Effector memory CD8-positive, alpha-beta T cell (primary cell): ENCODE measurements around the gene OPHN1.

Experiments used
- ATAC-seq: fragments of 150-1000 bp; cut with Tn5 transposase; replicated peaks from 2 replicates; pipeline ENCODE4 v1.10.0; 2021; ENCODE audit warnings: mild to moderate bottlenecking, moderate library complexity
- DNase-seq, 3 experiments: peaks; one replicate each; pipeline ENCODE4 v3.0.0; 2021
- H3K27ac Mint-ChIP-seq, 2 donors: one replicate each; pipeline ENCODE4 v1.8.0; 2022; ENCODE audit warnings: mild to moderate bottlenecking in 2 of 2, mixed read lengths in 2 of 2, moderate library complexity in 2 of 2
- H3K27me3 Mint-ChIP-seq, 2 donors: one replicate each; pipeline ENCODE4 v1.8.0; 2022; ENCODE audit warnings: mixed read lengths in 2 of 2
- H3K36me3 Mint-ChIP-seq: one replicate; pipeline ENCODE4 v1.8.0; 2022; ENCODE audit warnings: mild to moderate bottlenecking, moderate library complexity, mixed read lengths; ENCODE audit not compliant: insufficient read depth
- H3K4me1 Mint-ChIP-seq, 2 donors: one replicate each; pipeline ENCODE4 v1.8.0; 2022; ENCODE audit warnings: low read depth in 2 of 2, mixed read lengths in 2 of 2
- H3K4me3 Mint-ChIP-seq, 2 donors: one replicate each; pipeline ENCODE4 v1.8.0; 2022; ENCODE audit warnings: mild to moderate bottlenecking in 2 of 2, mixed read lengths in 2 of 2, moderate library complexity in 2 of 2
- H3K9me3 Mint-ChIP-seq, 2 donors: one replicate each; pipeline ENCODE4 v1.8.0; 2022; ENCODE audit warnings: mixed read lengths in 2 of 2

The OPHN1 gene

DNA sequence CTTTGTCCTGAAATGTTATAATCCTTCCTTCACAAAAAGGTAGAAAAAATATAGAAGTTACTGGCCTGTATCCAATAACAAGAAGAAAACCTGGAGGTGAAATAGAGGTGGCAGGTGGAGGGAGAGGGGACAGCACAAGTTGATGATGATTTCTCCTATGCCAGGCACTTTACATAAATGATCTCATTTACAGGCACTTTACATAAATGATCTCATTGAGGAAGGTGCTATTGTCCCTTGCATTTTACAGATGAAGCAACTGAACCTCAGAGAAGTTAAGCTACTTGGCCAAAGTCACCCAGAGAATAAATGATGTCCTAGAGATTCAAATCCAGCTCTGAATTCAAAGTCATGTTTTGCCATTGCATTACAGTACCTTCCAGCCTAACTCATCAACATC lies 7.1 kb upstream of the OPHN1 start:
- Mint-ChIP-seq H3K4me3 (no peak overlapping the region), H3K36me3 (no peaks in the 10 kb centered on the region), H3K27me3 (peaks cover 0 to 9% of the 10 kb centered on the region in 2 donors), H3K27ac (no peak overlapping the region), H3K4me1 (peaks cover 0 to 9% of the 10 kb centered on the region in 2 donors), H3K9me3 (no peaks in the 10 kb centered on the region)
- DNase-seq (no peak), ATAC-seq (no peak)

DNA sequence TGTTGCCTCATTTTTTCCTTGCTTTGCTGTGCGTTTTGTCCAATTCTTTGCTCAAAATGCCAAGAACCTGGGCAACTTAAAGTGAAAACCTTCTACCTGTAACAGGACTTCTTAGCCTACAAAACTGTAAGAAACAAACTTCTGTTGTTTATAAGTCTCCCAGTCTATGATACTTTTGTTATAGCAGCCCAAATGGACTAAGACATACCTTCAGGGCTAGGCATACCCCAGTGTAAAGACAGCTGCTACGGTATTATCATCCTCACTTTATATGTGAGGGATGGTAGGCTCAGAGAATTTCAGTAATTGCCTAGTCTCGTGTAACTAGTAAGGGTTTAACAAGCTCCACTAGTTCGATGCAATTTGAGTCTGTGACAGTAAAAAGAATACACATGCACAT lies 6.0 kb upstream of the OPHN1 start:
- no peak for ATAC-seq
- Mint-ChIP-seq H3K27me3 (peaks cover 9 to 17% of the 10 kb centered on the region in 2 donors), H3K4me1 (peaks cover 0 to 9% of the 10 kb centered on the region in 2 donors), H3K27ac (no peak overlapping the region), H3K9me3 (no peaks in the 10 kb centered on the region), H3K4me3 (no peak overlapping the region), H3K36me3 (no peaks in the 10 kb centered on the region)
- DNase-seq, result no peak

DNA sequence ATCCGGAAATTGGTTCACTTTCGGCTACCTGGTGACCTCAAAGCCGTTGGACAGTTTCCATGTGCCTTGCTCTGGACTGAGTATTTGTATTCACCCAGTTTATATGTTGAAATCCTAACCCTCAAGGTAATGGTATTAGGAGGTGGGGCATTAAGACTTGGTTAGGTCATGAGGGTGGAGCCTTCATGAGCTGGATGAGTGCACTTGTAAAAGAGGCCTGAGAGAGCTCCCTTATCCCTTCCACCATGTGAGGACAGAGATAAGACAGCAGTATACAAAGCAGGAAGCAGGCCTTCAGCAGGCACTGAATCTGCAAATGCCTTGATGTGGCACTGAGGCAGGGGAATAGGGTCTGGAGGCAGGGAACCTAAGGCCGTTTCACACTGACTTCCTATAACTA lies 5.3 kb upstream of the OPHN1 start:
- Mint-ChIP-seq H3K9me3 (no peaks in the 10 kb centered on the region), H3K4me3 (no peak overlapping the region), H3K4me1 (peaks cover 3 to 15% of the 10 kb centered on the region in 2 donors), H3K27me3 (peaks cover 16 to 24% of the 10 kb centered on the region in 2 donors), H3K36me3 (no peaks in the 10 kb centered on the region), H3K27ac (no peak overlapping the region)
- DNase-seq, result no peak
- ATAC-seq, result no peak

DNA sequence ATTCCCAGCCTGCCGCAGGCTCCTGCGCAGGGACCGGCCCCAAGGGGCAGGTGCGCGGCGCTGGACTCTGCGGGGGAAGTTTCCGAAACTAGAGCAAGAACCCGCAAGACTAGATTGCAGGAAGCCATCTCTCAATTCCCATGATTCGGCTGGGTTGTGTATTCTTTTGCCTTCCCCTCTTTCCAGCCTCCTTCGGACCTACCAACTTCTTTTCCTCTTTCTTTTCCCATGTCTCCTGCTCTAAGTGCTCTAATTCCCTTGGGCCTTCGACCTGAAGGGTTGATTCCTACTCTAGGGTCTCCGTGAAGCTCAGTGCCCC lies 645 bp upstream of the OPHN1 start:
- no peak for DNase-seq
- H3K4me3 Mint-ChIP-seq, result peak overlapping the region; percentile 72 to 76
- H3K27me3 Mint-ChIP-seq, result peaks cover 47 to 48% of the 10 kb centered on the region in 2 donors
- H3K36me3 Mint-ChIP-seq, result no peaks in the 10 kb centered on the region
- no peak overlapping the region for H3K27ac Mint-ChIP-seq
- no peak for ATAC-seq
- H3K9me3 Mint-ChIP-seq, result no peaks in the 10 kb centered on the region
- H3K4me1 Mint-ChIP-seq, result peaks cover 13% of the 10 kb centered on the region in 2 donors

DNA sequence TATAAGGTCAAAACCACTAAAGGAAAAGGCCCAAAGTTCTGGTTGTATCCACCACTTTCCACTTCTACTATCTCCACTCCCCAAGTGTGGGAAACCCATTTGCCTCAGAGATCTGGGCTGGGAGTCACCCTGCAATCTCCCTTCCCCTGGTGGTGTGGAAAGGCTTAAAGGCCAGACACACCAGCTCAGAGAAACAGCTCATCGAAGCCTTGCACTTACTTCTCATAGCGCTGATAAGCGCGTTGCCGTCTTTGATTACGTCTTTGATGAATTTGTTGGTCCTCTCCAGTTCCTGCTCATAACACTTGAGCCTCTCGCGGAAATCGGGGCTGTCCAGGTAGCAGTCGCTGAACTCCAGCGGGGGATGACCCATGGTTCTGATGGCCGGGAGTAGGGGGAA lies 647 bp downstream of the OPHN1 start:
- Mint-ChIP-seq H3K9me3 (no peaks in the 10 kb centered on the region), H3K36me3 (no peaks in the 10 kb centered on the region), H3K27me3 (peaks cover 48 to 56% of the 10 kb centered on the region in 2 donors), H3K4me3 (peak overlapping the region; percentile 72 to 76), H3K4me1 (peaks cover 13% of the 10 kb centered on the region in 2 donors), H3K27ac (no peak overlapping the region)
- no peak for ATAC-seq
- DNase-seq, result no peak

DNA sequence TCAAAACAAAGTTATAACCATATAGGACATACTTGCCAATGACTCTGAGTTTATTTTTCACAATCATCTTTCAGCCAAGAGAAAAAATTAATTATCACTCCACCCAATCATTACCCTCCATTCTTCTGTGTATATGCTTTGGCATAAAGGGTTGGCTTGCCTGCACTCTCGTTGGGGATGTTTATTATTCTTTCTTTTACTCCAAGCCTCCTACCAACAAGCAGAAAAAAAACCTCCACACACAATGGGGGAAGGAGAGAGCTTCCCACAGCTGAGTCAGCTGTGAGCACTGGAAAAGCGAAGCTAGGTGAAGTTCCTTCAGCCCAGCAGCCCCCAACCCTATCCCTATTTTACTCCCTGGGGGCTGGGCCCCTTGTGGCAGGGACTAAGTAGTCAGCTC lies 1.5 kb downstream of the OPHN1 start:
- no peak for ATAC-seq
- Mint-ChIP-seq H3K36me3 (no peaks in the 10 kb centered on the region), H3K4me1 (peaks cover 13% of the 10 kb centered on the region in 2 donors), H3K27me3 (peaks cover 48 to 52% of the 10 kb centered on the region in 2 donors), H3K9me3 (no peaks in the 10 kb centered on the region), H3K27ac (no peak overlapping the region), H3K4me3 (no peak overlapping the region)
- DNase-seq, result no peak

DNA sequence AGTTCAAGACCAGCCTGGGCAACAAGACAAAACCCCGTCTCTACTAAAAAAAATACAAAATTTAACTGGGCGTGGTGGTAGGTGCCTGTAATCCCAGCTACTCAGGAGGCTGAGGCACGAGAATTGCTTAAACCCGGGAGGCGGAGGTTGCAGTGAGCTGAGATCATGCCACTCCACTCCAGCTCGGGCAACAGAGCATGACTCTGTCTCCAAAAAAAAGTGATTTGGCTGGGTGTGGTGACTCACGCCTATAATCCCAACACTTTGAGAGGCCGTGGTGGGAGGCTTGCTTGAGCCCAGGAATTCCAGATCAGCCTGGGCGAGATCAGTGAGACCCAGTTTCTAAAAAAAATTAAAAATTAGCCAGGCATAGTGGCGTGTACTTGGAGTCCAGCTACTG lies 4.1 kb downstream of the OPHN1 start:
- Mint-ChIP-seq H3K36me3 (no peaks in the 10 kb centered on the region), H3K4me3 (no peak overlapping the region), H3K9me3 (no peaks in the 10 kb centered on the region), H3K4me1 (peaks cover 13% of the 10 kb centered on the region in 2 donors), H3K27ac (no peak overlapping the region), H3K27me3 (peaks cover 39 to 43% of the 10 kb centered on the region in 2 donors)
- DNase-seq (no peak), ATAC-seq (no peak)

DNA sequence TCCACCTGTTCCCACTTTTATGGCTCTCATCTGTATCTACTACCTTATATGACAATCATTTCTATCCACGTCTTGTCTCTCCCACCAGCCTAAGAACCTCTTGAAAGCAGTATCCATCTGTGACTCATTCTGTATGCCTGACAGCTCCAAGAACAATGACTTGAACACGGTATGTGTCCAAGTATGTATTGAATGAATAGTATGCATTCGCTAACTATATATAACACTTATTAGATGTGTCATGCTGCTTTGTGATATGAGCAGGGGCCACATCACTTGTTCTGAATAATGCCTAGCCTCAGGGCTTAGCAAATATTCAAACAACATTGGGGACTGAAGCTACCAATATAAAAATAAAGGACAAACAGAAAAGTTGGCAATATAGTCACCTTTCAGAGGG lies 4.9 kb downstream of the OPHN1 start:
- Mint-ChIP-seq H3K9me3 (no peaks in the 10 kb centered on the region), H3K4me1 (peaks cover 5 to 8% of the 10 kb centered on the region in 2 donors), H3K27ac (peak overlapping the region in 1 of 2 donors; percentile 3), H3K27me3 (peaks cover 31 to 38% of the 10 kb centered on the region in 2 donors), H3K4me3 (no peak overlapping the region), H3K36me3 (no peaks in the 10 kb centered on the region)
- no peak for DNase-seq
- no peak for ATAC-seq

DNA sequence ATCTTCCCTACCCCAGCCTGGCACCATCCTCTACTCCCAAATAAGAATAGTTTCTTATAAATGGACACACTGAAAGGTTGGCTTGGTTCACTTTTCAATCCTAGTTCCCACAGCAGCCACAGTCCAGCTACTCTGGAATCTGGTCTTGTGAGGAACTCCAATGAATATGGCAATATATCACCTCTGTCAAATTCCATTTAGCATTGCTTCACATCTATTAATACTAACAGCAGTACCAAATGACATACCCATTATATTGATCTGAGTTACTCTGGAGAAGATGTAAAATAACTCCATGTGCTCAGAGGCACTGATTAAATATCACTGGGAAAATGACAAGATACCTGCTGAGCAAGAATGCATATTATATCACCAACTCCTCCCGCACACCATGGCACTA lies 8.6 kb downstream of the OPHN1 start:
- Mint-ChIP-seq H3K27ac (no peak overlapping the region), H3K27me3 (peaks cover 6 to 20% of the 10 kb centered on the region in 2 donors), H3K9me3 (no peaks in the 10 kb centered on the region), H3K36me3 (no peaks in the 10 kb centered on the region), H3K4me3 (no peak overlapping the region), H3K4me1 (no peaks in the 10 kb centered on the region)
- no peak for DNase-seq
- ATAC-seq, result no peak

DNA sequence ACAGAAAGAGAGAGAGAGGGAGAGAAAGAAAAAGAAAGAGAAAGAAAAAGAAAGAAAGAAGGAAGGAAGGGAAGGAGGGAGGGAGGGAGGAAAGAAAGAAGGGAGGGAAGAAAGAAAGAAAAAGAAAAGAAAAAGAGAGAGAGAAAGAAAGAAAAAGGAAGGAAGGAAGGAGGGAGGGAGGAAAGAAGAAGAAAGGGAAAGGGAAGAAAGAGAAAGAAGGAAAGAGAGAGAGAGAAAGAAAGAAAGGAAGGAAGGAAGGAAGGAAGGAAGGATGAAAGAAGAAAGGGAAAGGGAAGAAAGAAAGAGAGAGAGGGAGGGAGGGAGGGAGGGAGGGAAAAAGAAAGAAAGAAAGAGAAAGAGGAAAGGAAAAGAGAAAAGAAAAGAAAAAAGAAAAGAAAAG lies 10.8 kb downstream of the OPHN1 start:
- no peaks in the 10 kb centered on the region for H3K4me1 Mint-ChIP-seq
- peaks cover 6 to 11% of the 10 kb centered on the region in 2 donors for H3K27me3 Mint-ChIP-seq
- no peak overlapping the region for H3K4me3 Mint-ChIP-seq
- no peak for DNase-seq
- no peak overlapping the region for H3K27ac Mint-ChIP-seq
- ATAC-seq, result no peak
- no peaks in the 10 kb centered on the region for H3K36me3 Mint-ChIP-seq
- no peaks in the 10 kb centered on the region for H3K9me3 Mint-ChIP-seq

DNA sequence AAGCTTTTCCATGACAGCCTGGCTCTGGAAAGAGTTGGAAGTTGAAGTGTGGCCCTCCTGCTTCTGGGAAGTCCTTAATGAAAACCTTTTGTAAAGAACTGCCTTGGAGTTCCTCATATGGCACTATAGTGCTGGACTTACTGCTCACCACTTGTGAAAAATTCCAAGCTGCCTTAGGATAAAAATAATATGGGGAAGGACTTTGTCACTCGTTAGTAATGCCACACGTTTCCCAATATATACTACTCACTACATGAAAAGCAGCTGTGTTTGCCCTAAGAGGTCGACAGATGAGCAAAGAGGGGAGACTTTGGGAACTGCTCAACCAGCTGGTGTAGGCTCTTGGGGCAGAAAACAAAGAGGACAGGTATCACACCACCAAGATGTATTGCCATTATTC lies 11.7 kb downstream of the OPHN1 start:
- Mint-ChIP-seq H3K27ac (no peak overlapping the region), H3K4me3 (no peak overlapping the region), H3K4me1 (no peaks in the 10 kb centered on the region), H3K9me3 (no peaks in the 10 kb centered on the region), H3K36me3 (no peaks in the 10 kb centered on the region), H3K27me3 (peaks cover 6 to 11% of the 10 kb centered on the region in 2 donors)
- no peak for ATAC-seq
- no peak for DNase-seq

DNA sequence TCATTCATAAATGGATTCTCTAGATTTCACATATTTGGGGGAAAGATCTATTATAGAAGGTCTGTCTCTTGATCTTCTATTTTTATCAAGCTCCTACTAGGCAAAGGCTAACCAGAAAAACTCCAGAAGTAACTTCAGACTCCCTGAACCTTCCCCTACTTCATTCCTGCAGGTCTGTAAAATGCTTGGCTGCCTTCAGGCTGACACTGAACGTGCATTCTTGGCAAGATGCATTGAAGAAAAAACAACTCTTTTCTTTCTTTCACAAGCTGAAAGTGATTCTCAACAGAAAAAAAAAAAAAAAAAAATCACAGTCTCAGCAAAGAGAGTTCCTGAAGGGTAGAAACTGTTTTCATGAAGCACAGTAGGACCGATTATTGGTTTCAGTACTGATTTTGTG lies 12.7 kb downstream of the OPHN1 start:
- Mint-ChIP-seq H3K27me3 (peaks cover 6 to 11% of the 10 kb centered on the region in 2 donors), H3K36me3 (no peaks in the 10 kb centered on the region), H3K9me3 (no peaks in the 10 kb centered on the region), H3K27ac (no peak overlapping the region), H3K4me3 (no peak overlapping the region), H3K4me1 (no peaks in the 10 kb centered on the region)
- no peak for ATAC-seq
- DNase-seq, result no peak

DNA sequence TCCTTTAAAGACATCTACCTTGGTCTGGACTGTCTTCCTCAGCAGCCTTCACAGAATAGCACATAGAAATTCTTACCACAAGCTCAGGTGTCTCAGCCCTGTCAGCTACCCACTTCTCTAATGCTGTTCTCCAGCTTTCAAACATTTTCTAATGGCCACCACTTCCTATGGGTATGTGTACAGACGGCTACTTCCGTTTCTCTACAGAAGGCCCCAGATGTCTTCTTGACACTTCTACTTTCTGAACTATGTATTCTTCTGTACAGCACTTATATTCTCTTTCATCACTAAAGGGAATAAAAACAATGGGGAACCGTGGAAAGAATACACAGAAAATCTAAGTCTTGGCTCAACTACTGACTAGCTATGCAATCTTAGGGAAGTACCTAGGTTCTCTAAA lies 13.3 kb downstream of the OPHN1 start:
- ATAC-seq (no peak), DNase-seq (no peak)
- H3K4me3 Mint-ChIP-seq, result no peak overlapping the region
- H3K27me3 Mint-ChIP-seq, result peaks cover 6 to 11% of the 10 kb centered on the region in 2 donors
- no peak overlapping the region for H3K27ac Mint-ChIP-seq
- no peaks in the 10 kb centered on the region for H3K36me3 Mint-ChIP-seq
- H3K4me1 Mint-ChIP-seq, result no peaks in the 10 kb centered on the region
- no peaks in the 10 kb centered on the region for H3K9me3 Mint-ChIP-seq

DNA sequence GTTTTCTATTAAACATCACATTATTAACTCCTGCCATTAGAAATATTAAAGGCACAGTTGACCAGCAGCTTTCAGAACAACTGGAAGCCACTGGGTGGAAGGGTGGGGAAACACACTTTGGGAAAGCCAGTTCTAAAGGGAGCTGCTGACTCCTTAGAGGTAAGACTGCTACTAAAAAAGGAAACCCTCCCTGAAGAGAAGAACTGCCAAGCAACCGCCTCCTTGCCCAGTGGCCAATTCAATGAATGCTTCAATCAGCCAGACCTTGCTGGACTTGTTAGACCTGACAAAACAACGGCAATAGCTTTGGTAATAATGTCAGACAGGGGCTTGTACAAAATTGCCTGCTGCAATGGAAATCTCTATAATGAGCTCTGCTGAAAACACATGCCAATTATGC lies 15.6 kb downstream of the OPHN1 start:
- Mint-ChIP-seq H3K27me3 (peaks cover 5 to 6% of the 10 kb centered on the region in 2 donors), H3K36me3 (no peaks in the 10 kb centered on the region), H3K4me1 (no peaks in the 10 kb centered on the region), H3K9me3 (no peaks in the 10 kb centered on the region), H3K4me3 (no peak overlapping the region), H3K27ac (no peak overlapping the region)
- DNase-seq, result no peak
- ATAC-seq, result no peak

DNA sequence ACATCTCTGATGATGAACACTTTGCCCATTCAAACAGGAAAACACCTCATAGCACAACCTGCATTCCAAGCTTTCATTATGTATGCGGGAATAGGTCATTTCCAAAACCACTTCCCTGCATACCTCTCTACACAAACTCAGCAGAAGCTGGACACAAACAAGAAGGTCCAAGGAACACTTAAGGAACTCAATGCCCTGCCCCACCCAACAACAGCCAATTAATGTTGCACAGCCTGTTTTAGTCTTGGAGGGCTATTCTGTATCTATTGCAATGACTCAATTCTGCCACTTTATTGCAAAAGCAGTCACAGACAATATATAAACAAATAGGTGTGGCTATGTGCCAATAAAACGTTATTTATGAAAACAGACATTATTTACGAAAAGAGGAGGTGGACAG lies 16.7 kb downstream of the OPHN1 start:
- peaks cover 0 to 5% of the 10 kb centered on the region in 2 donors for H3K27me3 Mint-ChIP-seq
- H3K9me3 Mint-ChIP-seq, result no peaks in the 10 kb centered on the region
- no peak for DNase-seq
- peaks cover 2% of the 10 kb centered on the region for H3K36me3 Mint-ChIP-seq
- no peak for ATAC-seq
- no peak overlapping the region for H3K4me3 Mint-ChIP-seq
- no peak overlapping the region for H3K27ac Mint-ChIP-seq
- no peaks in the 10 kb centered on the region for H3K4me1 Mint-ChIP-seq
